Keratinocyte (primary cell): Measurements from ENCODE around the gene OR5H14.

Source experiments
- CTCF ChIP-seq, 3 experiments: IDR thresholded peaks in 1 of 3; conservative IDR thresholded peaks in 1 of 3; optimal IDR thresholded peaks in 1 of 3; 2 replicates in 2 of 3; 3 replicates in 1 of 3; pipeline versions ENCODE3 to v1.5.1; 2011; ENCODE audit warnings: low read length in 3 of 3, mild to moderate bottlenecking in 3 of 3, moderate library complexity in 2 of 3, control low read depth in 1 of 3, inconsistent platforms in 1 of 3; ENCODE audit not compliant: insufficient read depth in 2 of 3; ENCODE audit errors: extremely low read depth in 1 of 3
- EZH2 ChIP-seq: IDR thresholded peaks from one replicate; pipeline ENCODE4 v1.6.1; 2012; ENCODE audit warnings: inconsistent platforms, mild to moderate bottlenecking, low read length, moderate library complexity

GRCh38 chr3:98148751-98149150 lies 1.5 kb downstream of the OR5H14 start:
- TF ChIP-seq CTCF (optimal IDR thresholded peaks at IDR 0.05 in 1 of 3, IDR thresholded peaks at IDR 0.05 in 1 of 3, conservative IDR thresholded peaks at IDR 0.05 in 1 of 3; ENCODE audit: extremely low read depth in 1 of 3, insufficient read depth in 2 of 3, low read length in 3 of 3) (no peak), EZH2 (no peak)
